Measurements from ENCODE around the gene LRRK2.

DNA sequence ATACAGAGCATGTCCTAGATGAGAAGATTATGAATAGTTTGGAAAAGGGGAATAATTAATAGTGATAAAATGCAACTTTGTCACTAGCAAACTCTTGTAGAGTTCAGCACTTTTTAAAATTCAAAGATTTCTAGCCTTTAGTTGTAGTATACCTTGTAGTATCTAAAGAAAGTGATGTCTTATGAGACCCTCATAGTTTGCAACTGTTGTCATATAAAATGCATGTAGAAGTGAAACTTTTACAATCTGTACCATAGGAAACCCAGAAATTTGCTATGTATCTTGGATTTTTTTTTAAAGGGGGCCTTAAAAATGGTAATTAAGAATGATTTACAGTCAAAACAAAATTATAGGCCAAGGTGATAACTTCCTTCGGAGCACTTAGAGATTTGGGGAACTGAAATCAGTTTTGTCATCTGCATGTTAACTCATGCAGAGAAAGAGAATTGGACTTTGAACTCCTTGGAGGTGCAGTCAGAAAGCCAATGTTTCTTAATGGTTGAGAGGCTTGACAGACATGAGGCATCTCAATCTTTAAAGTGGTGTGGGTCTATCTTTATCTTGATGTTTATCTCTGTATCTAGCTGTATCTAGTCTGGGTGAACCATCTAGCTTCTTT lies 1.3 kb downstream of the LRRK2 start:
- TF ChIP-seq, protein P1, sequence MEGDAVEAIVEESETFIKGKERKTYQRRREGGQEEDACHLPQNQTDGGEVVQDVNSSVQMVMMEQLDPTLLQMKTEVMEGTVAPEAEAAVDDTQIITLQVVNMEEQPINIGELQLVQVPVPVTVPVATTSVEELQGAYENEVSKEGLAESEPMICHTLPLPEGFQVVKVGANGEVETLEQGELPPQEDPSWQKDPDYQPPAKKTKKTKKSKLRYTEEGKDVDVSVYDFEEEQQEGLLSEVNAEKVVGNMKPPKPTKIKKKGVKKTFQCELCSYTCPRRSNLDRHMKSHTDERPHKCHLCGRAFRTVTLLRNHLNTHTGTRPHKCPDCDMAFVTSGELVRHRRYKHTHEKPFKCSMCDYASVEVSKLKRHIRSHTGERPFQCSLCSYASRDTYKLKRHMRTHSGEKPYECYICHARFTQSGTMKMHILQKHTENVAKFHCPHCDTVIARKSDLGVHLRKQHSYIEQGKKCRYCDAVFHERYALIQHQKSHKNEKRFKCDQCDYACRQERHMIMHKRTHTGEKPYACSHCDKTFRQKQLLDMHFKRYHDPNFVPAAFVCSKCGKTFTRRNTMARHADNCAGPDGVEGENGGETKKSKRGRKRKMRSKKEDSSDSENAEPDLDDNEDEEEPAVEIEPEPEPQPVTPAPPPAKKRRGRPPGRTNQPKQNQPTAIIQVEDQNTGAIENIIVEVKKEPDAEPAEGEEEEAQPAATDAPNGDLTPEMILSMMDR (tag by site-specific recombination; IDR thresholded peaks at IDR 0.05): no peak
- TF ChIP-seq ZNF777 (tag by site-specific recombination; IDR thresholded peaks at IDR 0.05; ENCODE audit: borderline replicate concordance) (no peak), ZNF274 (IDR thresholded peaks at IDR 0.05; ENCODE audit: low read length) (no peak), ZNF274 (tag by site-specific recombination; IDR thresholded peaks at IDR 0.05; ENCODE audit: borderline replicate concordance) (no peak), ZNF157 (tag by site-specific recombination; IDR thresholded peaks at IDR 0.05) (no peak), ZNF629 (tag by site-specific recombination; IDR thresholded peaks at IDR 0.05) (no peak)
